Keratinocyte (primary cell): ENCODE results near the gene PDGFB. TPM values are rescaled to one million over a fixed set of nuclear protein-coding genes. Genes with fewer than 3 reads are reported as not detected.

ENCODE experiments used
- DNase-seq: peaks from one replicate; pipeline ENCODE4 v3.0.0-alpha.2; 2011; ENCODE audit warnings: low read depth, missing footprints, low spot score
- FAIRE-seq: peaks from 2 replicates; lab custom pipeline; 2011; peaks lifted over from hg19 to GRCh38; lab: Jason Lieb, UNC
- H2AFZ ChIP-seq: 2 replicates; pipeline ENCODE4 v1.6.0; 2012; ENCODE audit warnings: low read length, control low read depth, inconsistent platforms; ENCODE audit not compliant: control insufficient read depth
- H3K27ac ChIP-seq: 2 replicates; pipeline ENCODE4 v1.5.1; 2011; ENCODE audit warnings: low read length; ENCODE audit not compliant: control insufficient read depth, insufficient read depth
- H3K27me3 ChIP-seq: 3 replicates; pipeline ENCODE4 v1.6.0; 2011; ENCODE audit warnings: low read length; ENCODE audit not compliant: control insufficient read depth, insufficient read depth; ENCODE audit errors: extremely low read depth
- H3K36me3 ChIP-seq, 2 experiments: 2 replicates in 1 of 2; 3 replicates in 1 of 2; pipeline ENCODE4 v1.5.1; 2011; ENCODE audit warnings: low read length in 2 of 2, mild to moderate bottlenecking in 1 of 2; ENCODE audit not compliant: control insufficient read depth in 2 of 2, insufficient read depth in 2 of 2; ENCODE audit errors: extremely low read depth in 1 of 2
- H3K4me1 ChIP-seq: 3 replicates; pipeline ENCODE4 v1.5.1; 2011; ENCODE audit warnings: low read length; ENCODE audit not compliant: control insufficient read depth, insufficient read depth; ENCODE audit errors: extremely low read depth
- H3K4me2 ChIP-seq: 3 replicates; pipeline ENCODE4 v1.6.0; 2011; ENCODE audit warnings: low read depth, low read length; ENCODE audit not compliant: control insufficient read depth, insufficient read depth; ENCODE audit errors: extremely low read depth
- H3K4me3 ChIP-seq, 3 experiments: fragments of 200-600 bp in 1 of 3; sonication (generic) in 1 of 3; 2 replicates in 2 of 3; 3 replicates in 1 of 3; pipeline ENCODE4 v1.5.1; 2011 to 2016; ENCODE audit warnings: low read length in 3 of 3, mild to moderate bottlenecking in 3 of 3, control low read depth in 2 of 3, inconsistent platforms in 1 of 3, low read depth in 1 of 3, mixed read lengths in 1 of 3, mixed run types in 1 of 3, moderate library complexity in 1 of 3; ENCODE audit not compliant: control insufficient read depth in 2 of 3, insufficient read depth in 2 of 3; ENCODE audit errors: extremely low read depth in 1 of 3
- H3K79me2 ChIP-seq: 2 replicates; pipeline ENCODE4 v1.6.0; 2012; ENCODE audit warnings: low read length; ENCODE audit not compliant: control insufficient read depth, insufficient read depth
- H3K9ac ChIP-seq: 3 replicates; pipeline ENCODE4 v1.6.0; 2011; ENCODE audit warnings: low read length; ENCODE audit not compliant: control insufficient read depth, insufficient read depth; ENCODE audit errors: extremely low read depth
- H3K9me1 ChIP-seq: 3 replicates; pipeline ENCODE4 v1.6.0; 2011; ENCODE audit warnings: low read length; ENCODE audit not compliant: control insufficient read depth, insufficient read depth; ENCODE audit errors: extremely low read depth
- H3K9me3 ChIP-seq: 2 replicates; pipeline ENCODE4 v1.5.1; 2012; ENCODE audit warnings: low read depth, low read length; ENCODE audit not compliant: control insufficient read depth
- H4K20me1 ChIP-seq: 3 replicates; pipeline ENCODE4 v1.6.0; 2011; ENCODE audit warnings: low read length; ENCODE audit not compliant: control insufficient read depth, insufficient read depth; ENCODE audit errors: extremely low read depth
- CTCF ChIP-seq, 3 experiments: IDR thresholded peaks in 1 of 3; conservative IDR thresholded peaks in 1 of 3; optimal IDR thresholded peaks in 1 of 3; 2 replicates in 2 of 3; 3 replicates in 1 of 3; pipeline versions ENCODE3 to v1.5.1; 2011; ENCODE audit warnings: low read length in 3 of 3, mild to moderate bottlenecking in 3 of 3, moderate library complexity in 2 of 3, control low read depth in 1 of 3, inconsistent platforms in 1 of 3; ENCODE audit not compliant: insufficient read depth in 2 of 3; ENCODE audit errors: extremely low read depth in 1 of 3
- EZH2 ChIP-seq: IDR thresholded peaks from one replicate; pipeline ENCODE4 v1.6.1; 2012; ENCODE audit warnings: inconsistent platforms, mild to moderate bottlenecking, low read length, moderate library complexity
- dilution Hi-C: fragments of 300-500 bp; cut with MboI; formaldehyde crosslinking; loops from one replicate; pipeline ENCODE4 v1.7.0; 2020; ENCODE audit warnings: low sequenced_read_pairs; ENCODE audit not compliant: extremely low pct_ligation_motif_present
- polyA plus RNA-seq, 5 experiments: library from polyadenylated mRNA; depleted of rRNA in 3 of 5; stranded (reverse) in 3 of 5; stranded (forward) in 1 of 5; unstranded in 1 of 5; fragments of >200 nt; gene quantifications; 1 replicate in 1 of 5; 2 replicates in 3 of 5; 3 replicates in 1 of 5; pipeline versions ENCODE4 v1.2.1 to v1.2.3, GENCODE V29; 2011 to 2012; ENCODE audit warnings: missing spikeins in 2 of 5, low read depth in 1 of 5, low replicate concordance in 1 of 5

The PDGFB gene
- polyA plus RNA-seq, 1 donor (not counting 4 experiments of a cell fraction or from before 2014, with no cell fraction given), result 6.0 TPM

DNA sequence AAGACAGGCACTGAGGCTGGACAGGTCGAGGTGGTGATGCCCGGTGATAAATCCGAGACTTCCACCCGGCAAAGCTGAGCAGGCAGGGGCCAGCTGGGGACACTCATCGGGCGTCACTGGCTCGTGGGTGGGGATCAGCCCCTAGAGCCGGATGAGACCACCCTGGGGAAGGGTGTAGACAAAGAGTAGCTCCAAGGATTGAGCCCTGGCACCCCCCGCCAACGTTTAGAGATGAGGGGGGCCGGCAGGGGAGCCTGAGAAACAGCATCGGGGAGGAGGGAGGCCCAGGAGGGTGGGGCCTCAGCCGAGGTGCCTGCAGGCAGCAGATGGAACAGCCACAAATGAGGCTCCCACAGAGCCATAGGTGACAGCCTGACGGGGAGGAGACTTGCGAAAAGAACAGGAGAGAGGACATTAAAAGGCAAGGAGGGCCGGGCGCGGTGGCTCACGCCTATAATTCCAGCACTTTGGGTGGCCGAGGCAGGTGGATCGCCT is 64.9 kb downstream of the PDGFB start:
- no peak overlapping the region for H2AFZ ChIP-seq
- H3K9me3 ChIP-seq, result no peaks in the 10 kb centered on the region
- H3K9me1 ChIP-seq, result no peaks in the 10 kb centered on the region
- no peaks in the 10 kb centered on the region for H4K20me1 ChIP-seq
- no peak overlapping the region for H3K27ac ChIP-seq
- H3K4me1 ChIP-seq, result peaks cover 17% of the 10 kb centered on the region
- H3K27me3 ChIP-seq, result no peaks in the 10 kb centered on the region
- no peaks in the 10 kb centered on the region for H3K79me2 ChIP-seq
- H3K4me2 ChIP-seq, result no peak overlapping the region
- DNase-seq (no peak), FAIRE-seq (no peak)
- TF ChIP-seq EZH2, result no peak
- no peak for TF ChIP-seq CTCF (optimal IDR thresholded peaks at IDR 0.05 in 1 of 3, IDR thresholded peaks at IDR 0.05 in 1 of 3, conservative IDR thresholded peaks at IDR 0.05 in 1 of 3; ENCODE audit: extremely low read depth in 1 of 3, insufficient read depth in 2 of 3, low read length in 3 of 3)
- H3K4me3 ChIP-seq, result no peak overlapping the region
- no peaks in the 10 kb centered on the region for H3K36me3 ChIP-seq
- H3K9ac ChIP-seq, result no peak overlapping the region
- dilution Hi-C loops, result no loop called here

DNA sequence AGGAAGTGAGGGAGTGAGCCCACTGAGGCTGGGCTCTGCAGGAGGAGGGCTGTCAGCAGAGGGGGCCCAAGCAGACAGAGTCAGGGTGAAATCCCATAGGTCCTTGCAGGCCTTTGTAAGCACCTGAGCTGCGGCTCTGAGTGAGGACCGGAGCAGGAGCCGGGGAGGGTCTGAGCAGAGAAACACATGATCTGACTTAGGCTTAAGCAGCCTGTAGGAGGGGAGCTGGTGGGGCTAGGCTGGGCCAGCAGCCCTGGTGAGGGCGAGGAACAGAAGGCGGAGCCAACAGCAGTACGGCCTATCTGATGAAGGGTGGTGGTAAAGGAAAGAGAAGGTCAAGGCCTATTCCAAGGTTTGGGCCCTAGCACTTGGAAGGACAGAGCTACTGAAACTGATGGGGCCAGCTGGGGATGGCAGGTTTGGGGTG is 65.4 kb downstream of the PDGFB start:
- no peak for FAIRE-seq
- H3K9me1 ChIP-seq, result no peaks in the 10 kb centered on the region
- TF ChIP-seq EZH2, result no peak
- no peak for TF ChIP-seq CTCF (optimal IDR thresholded peaks at IDR 0.05 in 1 of 3, IDR thresholded peaks at IDR 0.05 in 1 of 3, conservative IDR thresholded peaks at IDR 0.05 in 1 of 3; ENCODE audit: extremely low read depth in 1 of 3, insufficient read depth in 2 of 3, low read length in 3 of 3)
- DNase-seq, result no peak
- H3K4me2 ChIP-seq, result no peak overlapping the region
- no peak overlapping the region for H2AFZ ChIP-seq
- H3K4me1 ChIP-seq, result peaks cover 22% of the 10 kb centered on the region
- no peaks in the 10 kb centered on the region for H4K20me1 ChIP-seq
- H3K79me2 ChIP-seq, result no peaks in the 10 kb centered on the region
- no peak overlapping the region for H3K9ac ChIP-seq
- dilution Hi-C loops, result no loop called here
- no peak overlapping the region for H3K27ac ChIP-seq
- no peaks in the 10 kb centered on the region for H3K27me3 ChIP-seq
- no peaks in the 10 kb centered on the region for H3K9me3 ChIP-seq
- no peak overlapping the region for H3K4me3 ChIP-seq
- no peaks in the 10 kb centered on the region for H3K36me3 ChIP-seq
